Measurements from ENCODE around the gene VAMP5. TPM values are rescaled to one million over a fixed set of nuclear protein-coding genes. Genes with fewer than 3 reads are reported as not detected.

Gene VAMP5
- total RNA-seq, 1 donor from 2014 or later = 4.2 TPM

- Mint-ChIP-seq H3K4me1 (ENCODE audit: low read depth) (peaks cover 26% of the 10 kb centered on the region), H3K27me3 (no peaks in the 10 kb centered on the region), H3K27ac (no peak overlapping the region), H3K4me3 (ENCODE audit: low read depth) (no peak overlapping the region), H3K36me3 (ENCODE audit: insufficient read depth) (peaks cover 3% of the 10 kb centered on the region), H3K9me3 (ENCODE audit: low read depth) (no peaks in the 10 kb centered on the region)
- DNase-seq (ENCODE audit: low spot score, unreplicated experiment) = no peak
- no peak for TF ChIP-seq CTCF (IDR thresholded peaks at IDR 0.05; ENCODE audit: unreplicated experiment)
These were observed 4.0 kb downstream of the VAMP5 start for GRCh38 chr2:85588236-85588635.

- no peak for DNase-seq (ENCODE audit: low spot score, unreplicated experiment)
- Mint-ChIP-seq H3K9me3 (ENCODE audit: low read depth) (no peaks in the 10 kb centered on the region), H3K27ac (peak overlapping the region; percentile 46), H3K36me3 (ENCODE audit: insufficient read depth) (peaks cover under 1% of the 10 kb centered on the region), H3K27me3 (no peaks in the 10 kb centered on the region), H3K4me3 (ENCODE audit: low read depth) (no peak overlapping the region), H3K4me1 (ENCODE audit: low read depth) (peaks cover 26% of the 10 kb centered on the region)
- no peak for TF ChIP-seq CTCF (IDR thresholded peaks at IDR 0.05; ENCODE audit: unreplicated experiment)
These were observed 4.4 kb downstream of the VAMP5 start for GRCh38 chr2:85588645-85589044.

GRCh38 chr2:85589181-85589580 is 5.0 kb downstream of the VAMP5 start:
- Mint-ChIP-seq H3K27me3 (no peaks in the 10 kb centered on the region), H3K4me1 (ENCODE audit: low read depth) (peaks cover 26% of the 10 kb centered on the region), H3K27ac (no peak overlapping the region), H3K4me3 (ENCODE audit: low read depth) (no peak overlapping the region), H3K36me3 (ENCODE audit: insufficient read depth) (no peaks in the 10 kb centered on the region), H3K9me3 (ENCODE audit: low read depth) (no peaks in the 10 kb centered on the region)
- TF ChIP-seq CTCF (IDR thresholded peaks at IDR 0.05; ENCODE audit: unreplicated experiment) = no peak
- DNase-seq (ENCODE audit: low spot score, unreplicated experiment) = no peak

GRCh38 chr2:85589982-85590791 is 6.0 kb downstream of the VAMP5 start:
- Mint-ChIP-seq H3K27me3 (no peaks in the 10 kb centered on the region), H3K36me3 (ENCODE audit: insufficient read depth) (no peaks in the 10 kb centered on the region), H3K4me1 (ENCODE audit: low read depth) (peaks cover 30% of the 10 kb centered on the region), H3K27ac (peak overlapping the region; percentile 88), H3K9me3 (ENCODE audit: low read depth) (no peaks in the 10 kb centered on the region), H3K4me3 (ENCODE audit: low read depth) (no peak overlapping the region)
- DNase-seq (ENCODE audit: low spot score, unreplicated experiment) = no peak
- TF ChIP-seq CTCF (IDR thresholded peaks at IDR 0.05; ENCODE audit: unreplicated experiment) = no peak

- H3K36me3 Mint-ChIP-seq (ENCODE audit: insufficient read depth) = no peaks in the 10 kb centered on the region
- DNase-seq (ENCODE audit: low spot score, unreplicated experiment) = no peak
- no peaks in the 10 kb centered on the region for H3K27me3 Mint-ChIP-seq
- TF ChIP-seq CTCF (IDR thresholded peaks at IDR 0.05; ENCODE audit: unreplicated experiment) = no peak
- peak overlapping the region; percentile 31 for H3K27ac Mint-ChIP-seq
- H3K4me3 Mint-ChIP-seq (ENCODE audit: low read depth) = no peak overlapping the region
- no peaks in the 10 kb centered on the region for H3K9me3 Mint-ChIP-seq (ENCODE audit: low read depth)
- peaks cover 28% of the 10 kb centered on the region for H3K4me1 Mint-ChIP-seq (ENCODE audit: low read depth)
These were observed 6.7 kb downstream of the VAMP5 start for GRCh38 chr2:85590950-85591349.

Data from progenitor cell of endocrine pancreas (in vitro differentiated cells).